HAP-1 (cell line): ENCODE results near the gene SETD3.

Experiments
- DNase-seq, 2 experiments: peaks; one replicate each; pipeline ENCODE4 v3.0.0-alpha.2; 2016 to 2020; ENCODE audit warnings: low spot score in 2 of 2
- H3K27me3 ChIP-seq: fragments of 250-450 bp; sonication (Bioruptor Pico); 2 replicates; pipeline ENCODE4 v1.5.1; 2020; ENCODE audit warnings: low read depth, mild to moderate bottlenecking, moderate library complexity
- H3K36me3 ChIP-seq: fragments of 250-450 bp; sonication (Bioruptor Pico); replicated peaks from 2 replicates; pipeline ENCODE4 v1.5.1; 2020; ENCODE audit warnings: mild to moderate bottlenecking
- H3K4me1 ChIP-seq: fragments of 250-450 bp; sonication (Bioruptor Pico); 2 replicates; pipeline ENCODE4 v1.5.1; 2020; ENCODE audit warnings: mild to moderate bottlenecking
- H3K4me3 ChIP-seq: fragments of 250-450 bp; sonication (Bioruptor Pico); 2 replicates; pipeline ENCODE4 v1.5.1; 2020; ENCODE audit warnings: mild to moderate bottlenecking, moderate library complexity
- H3K9me3 ChIP-seq: fragments of 250-450 bp; sonication (Bioruptor Pico); 2 replicates; pipeline ENCODE4 v1.5.1; 2020; ENCODE audit warnings: mild to moderate bottlenecking, moderate library complexity
- in situ Hi-C: fragments of 300-500 bp; cut with MboI; formaldehyde crosslinking; loops from 3 replicates; pipeline ENCODE4 v1.14.3; 2020; ENCODE audit warnings: low sequenced_read_pairs, inconsistent platforms, mixed read lengths

Gene SETD3

GRCh38 chr14:99377951-99378350, 102.7 kb downstream of the SETD3 start:
- Histone ChIP-seq H3K27me3 (0 out of 2 replicates have a peak, but pooled peaks cover 4% of the 10 kb centered on the region), H3K36me3 (no peaks in the 10 kb centered on the region), H3K4me1 (no peaks in the 10 kb centered on the region), H3K4me3 (no peak overlapping the region), H3K9me3 (no peaks in the 10 kb centered on the region)
- in situ Hi-C loops, result no loop called here
- DNase-seq, result no peak

DNA sequence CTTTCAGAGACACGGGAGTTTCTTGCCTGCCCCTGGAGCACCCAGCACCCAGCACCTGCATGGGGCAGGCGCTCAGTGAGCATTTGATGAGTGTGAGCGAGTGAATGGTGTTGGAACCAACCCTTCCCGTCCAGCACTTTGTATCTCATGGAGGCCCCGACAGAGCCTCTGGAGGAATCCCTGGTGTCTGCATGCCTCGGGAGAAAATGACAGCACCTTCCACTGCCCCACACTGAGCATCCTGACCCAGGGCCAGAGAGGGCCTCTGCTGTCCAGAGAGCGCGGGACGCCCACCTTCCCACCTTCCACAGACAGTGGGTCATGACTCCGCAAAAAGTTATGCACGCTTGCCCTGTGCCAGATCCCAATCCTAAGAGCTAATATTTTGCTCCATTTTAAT, 105.7 kb downstream of the SETD3 start:
- Histone ChIP-seq H3K36me3 (no peaks in the 10 kb centered on the region), H3K4me3 (no peak overlapping the region), H3K4me1 (no peaks in the 10 kb centered on the region), H3K27me3 (0 out of 2 replicates have a peak, but pooled peaks cover 4% of the 10 kb centered on the region), H3K9me3 (no peaks in the 10 kb centered on the region)
- no peak for DNase-seq
- in situ Hi-C loops, result no loop called here

GRCh38 chr14:99363616-99364290, 116.9 kb downstream of the SETD3 start:
- no peaks in the 10 kb centered on the region for H3K36me3 ChIP-seq
- H3K9me3 ChIP-seq, result no peaks in the 10 kb centered on the region
- no peak overlapping the region for H3K4me3 ChIP-seq
- H3K27me3 ChIP-seq, result no peaks in the 10 kb centered on the region
- DNase-seq, result no peak
- in situ Hi-C loops, result no loop called here
- H3K4me1 ChIP-seq, result no peaks in the 10 kb centered on the region

DNA sequence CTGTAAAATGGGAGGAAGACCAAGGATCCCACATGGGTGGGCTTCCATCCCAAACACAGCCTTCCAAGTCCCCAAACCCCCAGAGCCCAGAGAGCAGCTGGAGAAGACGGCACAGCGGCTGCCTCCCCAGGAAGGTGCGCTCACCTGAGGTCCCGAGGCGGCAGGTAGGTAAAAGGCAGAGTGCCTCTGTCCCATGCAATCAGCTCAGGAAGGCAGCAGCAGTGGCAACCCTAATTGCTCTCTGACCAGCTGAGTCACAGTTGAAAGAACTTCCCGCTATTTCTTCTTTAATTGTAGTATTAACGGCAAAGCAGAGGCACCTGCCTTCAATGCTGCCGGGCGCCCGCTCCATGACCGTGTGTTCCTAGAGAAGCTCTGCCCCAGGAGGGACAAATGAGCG, 117.6 kb downstream of the SETD3 start:
- in situ Hi-C loops, result no loop called here
- no peaks in the 10 kb centered on the region for H3K4me1 ChIP-seq

DNA sequence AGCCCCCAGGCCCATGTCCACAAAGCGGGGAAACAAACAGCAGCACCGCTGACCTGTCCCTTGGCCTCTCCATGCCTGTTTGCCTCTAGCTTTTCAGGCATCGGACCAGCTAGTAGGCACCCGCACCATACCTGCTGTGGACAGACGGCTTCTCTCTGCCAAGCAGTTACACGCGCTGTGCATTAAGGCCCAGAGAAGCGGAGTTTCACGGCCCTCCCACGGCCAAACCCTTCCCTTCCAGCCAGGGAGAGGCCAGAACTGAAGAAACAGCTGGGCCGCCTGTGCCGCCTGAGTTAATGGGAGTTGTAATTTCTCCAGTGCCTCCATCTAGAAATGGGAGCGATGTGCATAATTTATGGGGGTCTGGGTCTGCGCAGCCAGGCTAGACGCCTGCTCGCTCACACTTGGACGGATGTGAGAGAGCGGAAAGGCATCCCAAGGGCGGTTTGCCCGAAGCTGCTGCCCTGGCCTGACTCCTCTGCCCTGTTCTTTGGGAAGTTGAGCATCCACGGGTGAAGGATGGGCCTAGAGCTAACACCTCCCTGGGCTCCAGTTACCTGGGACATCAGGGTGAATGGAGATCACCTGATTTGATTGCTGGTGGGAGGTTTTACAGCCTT, 119.0 kb downstream of the SETD3 start:
- Histone ChIP-seq H3K4me1 (no peaks in the 10 kb centered on the region), H3K36me3 (no peaks in the 10 kb centered on the region), H3K9me3 (no peaks in the 10 kb centered on the region), H3K4me3 (no peak overlapping the region), H3K27me3 (no peaks in the 10 kb centered on the region)
- DNase-seq, result no peak
- in situ Hi-C loops, result no loop called here

More for the DNA sequence above, 117.6 kb downstream of the SETD3 start:
- H3K4me3 ChIP-seq, result no peak overlapping the region
- H3K27me3 ChIP-seq, result no peaks in the 10 kb centered on the region
- DNase-seq, result no peak
- H3K9me3 ChIP-seq, result no peaks in the 10 kb centered on the region
- no peaks in the 10 kb centered on the region for H3K36me3 ChIP-seq

DNA sequence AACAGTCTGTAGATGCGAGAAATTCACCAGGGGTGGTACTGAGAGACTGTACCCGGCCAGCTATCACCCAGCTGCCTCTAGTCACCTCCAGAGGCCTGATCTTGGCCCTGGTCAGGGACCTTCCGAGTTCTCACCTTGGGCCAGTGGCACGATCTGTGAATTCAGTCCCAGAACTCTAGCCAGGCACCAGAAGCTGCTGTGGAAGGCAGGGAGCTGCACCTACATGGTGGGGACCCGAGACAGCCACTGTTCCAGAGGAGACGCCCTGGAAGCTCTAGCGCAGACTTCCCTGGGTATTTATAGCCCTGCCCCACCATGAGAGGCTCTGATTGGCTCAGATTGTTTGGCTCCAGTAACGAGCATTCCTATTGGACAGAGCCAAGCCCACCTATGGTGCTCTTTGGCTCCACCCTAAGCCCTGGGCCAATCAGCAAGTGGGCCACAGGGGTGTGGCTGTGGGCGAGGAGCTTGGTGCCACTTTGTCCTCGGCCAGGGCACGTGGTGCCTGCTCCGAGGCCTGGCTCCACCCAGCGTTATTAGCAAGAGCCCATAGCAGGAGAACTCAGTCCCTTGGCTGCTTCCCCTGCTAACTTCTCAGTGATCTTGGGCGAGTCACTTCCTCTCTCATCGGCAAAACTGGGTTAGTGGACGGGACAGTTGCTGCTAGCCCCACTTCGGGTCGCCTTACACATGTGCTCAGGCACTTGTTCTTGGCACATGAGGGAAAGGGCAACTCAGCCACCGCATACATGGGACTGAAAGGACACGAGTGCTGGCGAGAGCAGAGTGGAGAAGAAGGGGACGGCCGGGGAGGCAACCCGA, 119.7 kb downstream of the SETD3 start:
- no peaks in the 10 kb centered on the region for H3K36me3 ChIP-seq
- H3K27me3 ChIP-seq, result no peaks in the 10 kb centered on the region
- no peak overlapping the region for H3K4me3 ChIP-seq
- H3K9me3 ChIP-seq, result no peaks in the 10 kb centered on the region
- DNase-seq, result no peak
- in situ Hi-C loops, result no loop called here
- H3K4me1 ChIP-seq, result no peaks in the 10 kb centered on the region

DNA sequence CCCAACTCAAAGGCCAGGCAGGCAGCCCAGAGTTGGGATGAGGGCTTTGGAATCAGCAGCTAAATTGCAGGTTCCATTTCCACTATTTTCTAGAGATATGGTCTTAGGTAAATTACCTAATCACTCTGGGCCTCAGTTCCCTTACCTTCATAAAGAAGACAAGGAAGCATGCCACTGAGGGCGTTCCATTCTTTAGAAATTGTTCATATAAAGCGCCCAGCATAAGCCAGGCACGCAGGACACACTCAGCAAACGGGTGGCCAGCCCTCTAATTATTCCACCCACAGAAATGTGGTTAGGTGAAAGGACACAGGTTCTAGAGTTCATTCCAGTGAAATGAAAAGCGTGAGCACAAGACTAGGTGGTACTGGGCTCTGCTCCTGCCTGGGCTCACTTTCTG, 120.8 kb downstream of the SETD3 start:
- in situ Hi-C loops, result no loop called here
- H3K9me3 ChIP-seq, result no peaks in the 10 kb centered on the region
- no peak for DNase-seq

DNA sequence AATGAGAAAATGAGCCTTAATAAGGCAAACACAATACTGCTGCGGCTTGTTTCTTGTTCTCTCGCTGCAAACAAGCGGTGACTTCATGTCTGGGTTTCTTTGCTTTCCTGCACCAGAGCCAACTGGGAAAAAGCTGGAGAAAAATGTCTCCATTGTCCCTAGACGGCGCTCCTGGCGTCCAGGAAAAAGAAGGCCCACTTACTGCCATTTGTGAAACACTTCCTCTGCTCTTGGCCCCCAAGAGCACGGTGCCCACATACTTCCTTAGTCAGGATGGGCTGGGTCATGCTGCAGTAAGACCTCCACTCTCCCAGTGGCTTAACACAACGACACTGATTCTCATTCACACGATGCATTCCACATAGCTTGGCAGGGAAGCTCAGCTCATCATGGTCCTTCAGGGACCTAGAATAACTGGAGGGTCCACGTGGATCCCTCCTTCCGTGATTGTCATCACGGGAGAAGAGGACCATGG, 122.7 kb downstream of the SETD3 start:
- H3K4me1 ChIP-seq, result no peaks in the 10 kb centered on the region
- DNase-seq, result no peak
- H3K9me3 ChIP-seq, result no peaks in the 10 kb centered on the region
- H3K4me3 ChIP-seq, result no peak overlapping the region
- H3K27me3 ChIP-seq, result no peaks in the 10 kb centered on the region
- no peaks in the 10 kb centered on the region for H3K36me3 ChIP-seq
- in situ Hi-C loops, result no loop called here

More for the DNA sequence above, 120.8 kb downstream of the SETD3 start:
- Histone ChIP-seq H3K4me3 (no peak overlapping the region), H3K36me3 (no peaks in the 10 kb centered on the region), H3K27me3 (no peaks in the 10 kb centered on the region), H3K4me1 (no peaks in the 10 kb centered on the region)

DNA sequence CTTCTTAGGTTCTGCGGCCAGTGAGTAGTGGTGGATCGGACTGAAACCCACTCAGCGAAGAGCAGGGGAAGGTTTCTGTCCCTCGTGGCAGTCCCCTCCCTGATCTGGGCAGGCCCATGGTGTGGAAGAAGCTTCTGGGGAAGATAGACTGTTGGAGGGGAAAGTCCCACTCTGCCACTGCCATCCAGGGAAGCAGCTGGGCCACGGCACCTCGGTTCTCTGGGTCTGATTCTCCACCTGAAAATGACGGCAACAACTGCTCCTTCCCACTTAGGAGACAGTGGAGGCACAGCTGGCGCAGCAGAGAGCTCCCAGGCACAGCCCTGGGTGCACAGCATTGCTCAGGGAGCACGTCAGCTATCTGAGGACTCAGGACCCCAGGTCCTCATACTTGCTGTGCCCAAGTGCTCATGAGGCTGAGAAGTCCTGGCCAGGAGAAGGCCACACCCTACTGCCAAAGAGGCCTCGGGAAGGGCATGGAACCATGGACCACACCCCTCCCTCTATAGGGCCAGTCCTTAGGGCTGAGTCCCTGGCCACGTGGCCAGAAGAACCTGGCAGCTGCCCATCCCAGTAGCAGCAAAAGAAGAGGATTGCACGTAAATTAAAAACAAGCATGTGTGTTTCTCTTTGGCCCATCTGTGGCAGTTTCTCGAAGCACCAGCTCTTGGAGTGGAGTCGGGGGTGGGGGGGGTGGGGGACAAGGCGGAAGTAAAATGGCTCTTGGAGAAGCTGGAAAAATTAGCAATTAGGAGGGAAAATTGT, 123.3 kb downstream of the SETD3 start:
- Histone ChIP-seq H3K9me3 (no peaks in the 10 kb centered on the region), H3K4me1 (no peaks in the 10 kb centered on the region), H3K4me3 (no peak overlapping the region), H3K36me3 (no peaks in the 10 kb centered on the region), H3K27me3 (no peaks in the 10 kb centered on the region)
- in situ Hi-C loops, result no loop called here
- no peak for DNase-seq

GRCh38 chr14:99356031-99356608, 124.5 kb downstream of the SETD3 start:
- Histone ChIP-seq H3K27me3 (no peaks in the 10 kb centered on the region), H3K4me1 (no peaks in the 10 kb centered on the region), H3K4me3 (no peak overlapping the region), H3K9me3 (no peaks in the 10 kb centered on the region), H3K36me3 (no peaks in the 10 kb centered on the region)
- no peak for DNase-seq
- in situ Hi-C loops, result no loop called here

DNA sequence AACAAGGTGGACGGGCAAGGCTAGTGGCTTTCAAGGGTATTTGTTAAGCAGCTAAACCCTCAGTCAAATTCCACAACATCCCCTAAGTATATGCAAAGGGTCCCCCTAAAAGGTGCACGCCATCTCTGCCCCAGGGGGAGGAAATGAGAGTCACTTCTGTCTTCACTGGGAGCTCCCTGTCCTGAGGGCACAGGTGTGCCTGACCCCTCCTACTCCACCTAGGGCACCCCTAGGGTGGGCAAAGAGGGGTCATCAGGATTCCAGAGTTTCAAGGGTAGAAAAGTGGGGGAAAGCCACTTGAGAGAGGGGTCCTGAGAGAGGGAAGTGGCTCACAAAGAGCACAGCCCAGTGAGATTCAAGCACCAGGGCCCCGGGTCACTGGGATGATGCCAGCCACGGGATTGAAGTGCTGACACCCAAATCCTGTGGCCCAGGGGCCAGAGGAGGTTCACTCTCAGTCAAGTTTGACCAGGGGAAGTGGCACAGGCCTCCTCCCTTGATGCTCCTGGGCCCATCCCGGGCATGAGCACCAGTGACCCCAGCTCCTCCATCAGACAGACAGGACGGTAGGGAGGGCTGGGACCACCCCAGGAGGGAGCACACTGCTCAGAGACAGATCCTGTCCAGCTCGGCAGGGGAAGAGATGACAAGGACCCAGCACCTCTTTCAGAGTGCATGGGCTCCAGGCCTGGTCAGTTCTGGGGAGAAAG, 126.3 kb downstream of the SETD3 start:
- Histone ChIP-seq H3K27me3 (no peaks in the 10 kb centered on the region), H3K4me1 (no peaks in the 10 kb centered on the region), H3K4me3 (no peak overlapping the region), H3K9me3 (no peaks in the 10 kb centered on the region), H3K36me3 (no peaks in the 10 kb centered on the region)
- DNase-seq, result no peak
- in situ Hi-C loops, result no loop called here

- no peak for DNase-seq
- H3K4me3 ChIP-seq, result no peak overlapping the region
- no peaks in the 10 kb centered on the region for H3K4me1 ChIP-seq
- H3K36me3 ChIP-seq, result no peaks in the 10 kb centered on the region
- no peaks in the 10 kb centered on the region for H3K27me3 ChIP-seq
- H3K9me3 ChIP-seq, result no peaks in the 10 kb centered on the region
- in situ Hi-C loops, result no loop called here
Observed at GRCh38 chr14:99352688-99353280, 127.9 kb downstream of the SETD3 start.
